PC-3 (cell line): ENCODE measurements around the gene RAET1E. TPM values are rescaled to one million over a fixed set of nuclear protein-coding genes. Genes with fewer than 3 reads are reported as not detected.

ENCODE experiments used
- ATAC-seq: fragments of 200-7000 bp; cut with Tn5 transposase; 2 replicates; pipeline ENCODE4 v1.9.1; 2020; ENCODE audit warnings: mild to moderate bottlenecking, moderate library complexity
- BruUV-seq: library from RNA; stranded (reverse); fragments of 400-500 nt; replicated peaks from 2 replicates; lab custom pipeline; 2021; lab: Mats Ljungman, UMichigan
- CTCF ChIA-PET: fragments of 300-600 bp; sonication (Branson Sonifier 250); formaldehyde crosslinking; loops from one replicate; lab custom pipeline; 2022; ENCODE audit warnings: antibody characterized with exemption; lab: Charles Lee
- POLR2A ChIA-PET: fragments of 300-600 bp; sonication (Branson Sonifier 250); formaldehyde crosslinking; loops from one replicate; lab custom pipeline; 2022; ENCODE audit warnings: antibody characterized with exemption; ENCODE audit not compliant: unreplicated experiment; lab: Charles Lee
- DNase-seq: peaks from one replicate; pipeline ENCODE4 v3.0.0-alpha.2; 2015
- H2AFZ ChIP-seq: fragments of 300-600 bp; sonication (generic); 2 replicates; pipeline ENCODE4 v1.6.0; 2016; ENCODE audit warnings: antibody characterized with exemption, low read length
- H3F3A ChIP-seq: fragments of 300-600 bp; sonication (generic); one replicate; pipeline ENCODE4 v1.6.0; 2017; ENCODE audit warnings: antibody characterized with exemption, low read length, control low read depth, mild to moderate bottlenecking; ENCODE audit not compliant: unreplicated experiment
- H3K27ac ChIP-seq: fragments of 300-600 bp; sonication (generic); 2 replicates; pipeline ENCODE4 v1.5.1; 2016; ENCODE audit warnings: mild to moderate bottlenecking, low read length
- H3K27me3 ChIP-seq: fragments of 300-600 bp; sonication (generic); 2 replicates; pipeline ENCODE4 v1.6.1; 2016; ENCODE audit warnings: low read length, mixed read lengths
- H3K36me3 ChIP-seq: fragments of 300-600 bp; sonication (generic); 2 replicates; pipeline ENCODE4 v1.6.1; 2016; ENCODE audit warnings: low read depth, mixed run types, low read length, mixed read lengths
- H3K4me1 ChIP-seq: fragments of 300-600 bp; sonication (generic); 2 replicates; pipeline ENCODE4 v1.5.1; 2016; ENCODE audit warnings: low read length; ENCODE audit not compliant: insufficient read depth
- H3K4me2 ChIP-seq: fragments of 300-600 bp; sonication (generic); 2 replicates; pipeline ENCODE4 v1.6.0; 2016; ENCODE audit warnings: low read length
- H3K4me3 ChIP-seq: fragments of 300-600 bp; sonication (generic); 2 replicates; pipeline ENCODE4 v1.5.1; 2016; ENCODE audit warnings: mild to moderate bottlenecking, low read length, mixed read lengths
- H3K79me2 ChIP-seq: fragments of 300-600 bp; sonication (generic); 2 replicates; pipeline ENCODE4 v1.6.1; 2017; ENCODE audit warnings: low read length, mixed read lengths
- H3K9ac ChIP-seq: fragments of 300-600 bp; sonication (generic); 2 replicates; pipeline ENCODE4 v1.6.0; 2016; ENCODE audit warnings: mild to moderate bottlenecking, low read length
- H3K9me2 ChIP-seq: fragments of 300-600 bp; sonication (generic); replicated peaks from 2 replicates; pipeline ENCODE4 v1.6.1; 2016; ENCODE audit warnings: mixed run types, low read length, mixed read lengths
- H3K9me3 ChIP-seq: fragments of 300-600 bp; sonication (generic); 2 replicates; pipeline ENCODE4 v1.6.1; 2016; ENCODE audit warnings: low read length, mixed read lengths
- H4K20me1 ChIP-seq: fragments of 300-600 bp; sonication (generic); 2 replicates; pipeline ENCODE4 v1.6.1; 2016; ENCODE audit warnings: low read length, mixed read lengths
- EZH2 ChIP-seq: fragments of 300-600 bp; sonication (generic); IDR thresholded peaks from one replicate; pipeline ENCODE4 v1.6.1; 2017; ENCODE audit warnings: antibody characterized with exemption, mild to moderate bottlenecking, low read length; ENCODE audit not compliant: unreplicated experiment
- EZH2phosphoT487 ChIP-seq: fragments of 300-600 bp; sonication (generic); IDR thresholded peaks from 2 replicates; pipeline ENCODE4 v1.6.1; 2018; ENCODE audit warnings: mild to moderate bottlenecking, antibody characterized with exemption, low read length, borderline replicate concordance
- intact Hi-C: fragments of 100-400 bp; cut with micrococcal nuclease; formaldehyde crosslinking; loops from 2 replicates; pipeline ENCODE4 v1.9.0; 2023
- total RNA-seq: library from RNA; depleted of rRNA; stranded (reverse); fragments of >200 nt; gene quantifications from 2 replicates; pipeline ENCODE4 v1.2.3, GENCODE V29; 2014
- TF ChIP-seq, protein P1 (sequence below): fragments of 300-600 bp; sonication (generic); conservative IDR thresholded peaks from 2 replicates; pipeline ENCODE4 v1.5.1; 2017; ENCODE audit warnings: antibody characterized with exemption, low read depth, mild to moderate bottlenecking, low read length

RAET1E gene
- total RNA-seq, 1 experiment from 2014 or later, result 0.40 TPM

DNA sequence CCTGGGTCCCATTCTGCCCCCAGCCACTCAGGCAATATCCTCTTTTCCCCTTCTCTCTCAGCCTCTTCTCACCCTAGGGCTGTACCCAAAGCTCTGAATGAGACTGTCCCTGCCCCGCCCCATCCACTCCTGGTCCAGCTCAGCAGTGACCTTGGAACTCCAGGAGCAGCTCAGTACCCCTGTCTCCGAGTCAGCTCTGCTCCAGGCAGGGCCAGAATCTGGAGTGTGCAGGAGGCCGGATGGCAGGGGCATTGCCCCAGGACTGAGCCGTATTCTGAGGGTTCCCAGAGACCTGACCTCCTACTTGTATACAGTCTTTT is 27.0 kb upstream of the RAET1E start:
- Histone ChIP-seq H3K36me3 (no peaks in the 10 kb centered on the region; the same call in 1 of the 2 replicates), H3F3A (no peaks in the 10 kb centered on the region), H3K9me2 (no peaks in the 10 kb centered on the region), H2AFZ (no peak overlapping the region), H3K9ac (no peak overlapping the region), H3K9me3 (no peaks in the 10 kb centered on the region), H3K27me3 (no peaks in the 10 kb centered on the region), H3K79me2 (no peaks in the 10 kb centered on the region), H3K4me3 (no peak overlapping the region), H4K20me1 (no peaks in the 10 kb centered on the region), H3K4me2 (no peak overlapping the region), H3K4me1 (peaks cover 8% of the 10 kb centered on the region; the same call in 1 of the 2 replicates), H3K27ac (no peak overlapping the region)
- intact Hi-C loops, result loop anchor here (5.0 to 10.0 kb wide), 2 partner anchors 203 to 380 kb away; partner anchors contain the start of gene PPIL4
- ATAC-seq (no peak), DNase-seq (no peak)
- TF ChIP-seq, protein P1, sequence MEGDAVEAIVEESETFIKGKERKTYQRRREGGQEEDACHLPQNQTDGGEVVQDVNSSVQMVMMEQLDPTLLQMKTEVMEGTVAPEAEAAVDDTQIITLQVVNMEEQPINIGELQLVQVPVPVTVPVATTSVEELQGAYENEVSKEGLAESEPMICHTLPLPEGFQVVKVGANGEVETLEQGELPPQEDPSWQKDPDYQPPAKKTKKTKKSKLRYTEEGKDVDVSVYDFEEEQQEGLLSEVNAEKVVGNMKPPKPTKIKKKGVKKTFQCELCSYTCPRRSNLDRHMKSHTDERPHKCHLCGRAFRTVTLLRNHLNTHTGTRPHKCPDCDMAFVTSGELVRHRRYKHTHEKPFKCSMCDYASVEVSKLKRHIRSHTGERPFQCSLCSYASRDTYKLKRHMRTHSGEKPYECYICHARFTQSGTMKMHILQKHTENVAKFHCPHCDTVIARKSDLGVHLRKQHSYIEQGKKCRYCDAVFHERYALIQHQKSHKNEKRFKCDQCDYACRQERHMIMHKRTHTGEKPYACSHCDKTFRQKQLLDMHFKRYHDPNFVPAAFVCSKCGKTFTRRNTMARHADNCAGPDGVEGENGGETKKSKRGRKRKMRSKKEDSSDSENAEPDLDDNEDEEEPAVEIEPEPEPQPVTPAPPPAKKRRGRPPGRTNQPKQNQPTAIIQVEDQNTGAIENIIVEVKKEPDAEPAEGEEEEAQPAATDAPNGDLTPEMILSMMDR, result no peak
- no peak for TF ChIP-seq EZH2phosphoT487
- no peak for TF ChIP-seq EZH2
- ChIA-PET POLR2A (no interaction called here), CTCF (no interaction called here)
- BruUV-seq, result no TSS peak

DNA sequence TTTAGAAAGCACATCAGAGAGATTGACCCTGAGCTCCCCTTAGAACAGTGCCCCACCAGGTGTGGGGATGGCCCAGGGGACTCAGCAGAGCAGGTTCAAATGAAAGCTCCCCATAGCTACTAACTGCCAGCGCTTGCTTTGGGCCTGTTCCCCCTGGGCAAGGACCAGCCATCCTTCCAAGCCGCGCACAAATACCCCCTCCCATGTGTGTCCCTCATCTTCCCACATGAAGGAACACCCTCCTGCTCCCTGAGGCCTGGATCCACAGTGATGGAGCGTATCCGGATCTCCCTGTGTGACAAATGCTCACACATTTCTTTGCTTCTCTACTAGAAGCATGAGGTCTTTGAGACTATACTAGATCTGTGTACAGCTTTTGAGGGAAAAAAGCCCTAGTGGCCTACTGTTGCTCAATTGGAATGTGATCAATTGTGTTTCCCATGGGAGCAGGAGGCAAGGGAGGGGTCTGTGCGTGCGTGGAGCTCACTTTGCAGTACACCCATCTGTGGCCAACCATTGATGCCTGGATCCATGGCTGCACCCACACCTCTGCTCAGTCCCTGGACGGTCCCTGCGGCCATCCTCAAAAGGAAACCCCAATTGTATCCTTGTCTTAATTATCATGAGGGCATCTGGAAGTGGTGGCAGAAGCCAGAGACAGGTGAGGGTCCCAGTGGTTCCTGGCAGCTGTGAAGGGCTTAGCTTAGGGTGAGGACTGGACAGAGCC is 26.5 kb upstream of the RAET1E start:
- Histone ChIP-seq H3K79me2 (no peaks in the 10 kb centered on the region), H3K9me2 (no peaks in the 10 kb centered on the region), H3K4me3 (no peak overlapping the region), H3K27ac (no peak overlapping the region), H3K36me3 (no peaks in the 10 kb centered on the region; the same call in 1 of the 2 replicates), H2AFZ (no peak overlapping the region), H3K4me2 (no peak overlapping the region), H3K4me1 (peaks cover 8% of the 10 kb centered on the region; the same call in 1 of the 2 replicates), H3K9me3 (no peaks in the 10 kb centered on the region), H3K9ac (no peak overlapping the region), H3F3A (no peaks in the 10 kb centered on the region), H3K27me3 (no peaks in the 10 kb centered on the region), H4K20me1 (no peaks in the 10 kb centered on the region)
- DNase-seq (no peak), ATAC-seq (no peak)
- intact Hi-C loops, result loop anchor here (10.0 kb wide), 1 partner anchor 380 kb away; the partner anchor contains the start of gene PPIL4
- CTCF ChIA-PET, result no interaction called here
- TF ChIP-seq, protein P1, result no peak
- TF ChIP-seq EZH2phosphoT487, result no peak
- TF ChIP-seq EZH2, result no peak
- POLR2A ChIA-PET, result no interaction called here
- no TSS peak for BruUV-seq

DNA sequence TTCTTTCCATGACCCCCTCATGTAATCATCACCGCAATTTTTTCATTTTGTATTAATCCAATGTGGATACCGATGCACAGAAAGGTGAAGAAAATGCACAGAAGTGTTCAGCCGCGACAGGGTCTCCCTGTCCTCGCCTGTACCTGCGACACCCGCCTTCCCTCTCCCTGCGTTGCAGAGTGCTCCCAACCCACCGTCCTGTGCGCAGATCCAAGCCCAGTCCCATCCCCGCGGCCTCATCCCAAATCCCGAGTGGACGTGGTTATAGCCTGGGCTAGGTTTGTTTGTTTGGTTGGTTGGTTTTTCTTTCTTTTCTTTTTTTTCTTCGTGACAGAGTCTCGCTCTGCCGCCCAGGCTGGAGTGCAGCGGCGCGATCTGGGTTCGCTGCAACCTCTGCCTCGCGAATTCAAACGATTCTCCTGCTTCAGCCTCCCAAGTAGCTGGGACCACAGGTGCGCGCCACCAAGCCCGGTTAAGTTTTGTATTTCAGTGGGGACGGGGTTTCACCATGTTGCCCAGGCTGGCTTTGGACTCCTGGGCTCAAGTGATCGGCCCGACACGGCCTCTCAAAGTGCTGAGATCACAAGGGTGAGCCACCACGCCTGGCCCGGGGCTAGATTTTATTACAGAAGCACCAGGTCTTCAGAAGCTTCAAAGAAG is 25.5 kb upstream of the RAET1E start:
- TF ChIP-seq EZH2, result no peak
- TF ChIP-seq EZH2phosphoT487, result no peak
- TF ChIP-seq, protein P1, result no peak
- peaks cover 8% of the 10 kb centered on the region; the same call in 1 of the 2 replicates for H3K4me1 ChIP-seq
- ATAC-seq, result no peak
- no peaks in the 10 kb centered on the region for H3K9me3 ChIP-seq
- no peaks in the 10 kb centered on the region; the same call in 1 of the 2 replicates for H3K36me3 ChIP-seq
- H3K27me3 ChIP-seq, result no peaks in the 10 kb centered on the region
- intact Hi-C loops, result loop anchor here (10.0 kb wide), 1 partner anchor 379 kb away; the partner anchor contains the start of gene PPIL4
- H4K20me1 ChIP-seq, result no peaks in the 10 kb centered on the region
- POLR2A ChIA-PET, result no interaction called here
- BruUV-seq, result no TSS peak
- H3K79me2 ChIP-seq, result no peaks in the 10 kb centered on the region
- H3K4me2 ChIP-seq, result peak overlapping the region; percentile 91
- CTCF ChIA-PET, result no interaction called here
- peak overlapping the region; percentile 92 for H2AFZ ChIP-seq
- H3K9me2 ChIP-seq, result no peaks in the 10 kb centered on the region
- DNase-seq, result no peak
- H3K9ac ChIP-seq, result no peak overlapping the region
- H3K4me3 ChIP-seq, result peak overlapping the region; percentile 80
- H3K27ac ChIP-seq, result no peak overlapping the region
- H3F3A ChIP-seq, result no peaks in the 10 kb centered on the region
